ENCODE data around the gene OBSL1. TPM values are rescaled to one million over a fixed set of nuclear protein-coding genes. Genes with fewer than 3 reads are reported as not detected.

Gene OBSL1
- total and polyA plus RNA-seq, 10 of the 15 experiments (the other 5 are each of a cell fraction or from before 2014, with no cell fraction given): 0.14 to 0.77 TPM; not detected in 8

GRCh38 chr2:219549619-219550018, 21.7 kb downstream of the OBSL1 start:
- no TSS peak for BruUV-seq (replicated peaks)
- WGBS (ENCODE audit: insufficient coverage, insufficient replicate concordance, low lambda C conversion rate, missing lambda C conversion rate): 32% methylated on average over 9 of the region's 9 CpGs
- POLR2A ChIA-PET: no interaction called here
- Histone ChIP-seq H4K20me1 (ENCODE audit: control insufficient read depth, insufficient read depth) (no peaks in the 10 kb centered on the region; the same call in 1 of the 2 replicates), H3K4me1 (ENCODE audit: control insufficient read depth, insufficient read depth, low read length) (no peaks in the 10 kb centered on the region; the same call in 1 of the 2 replicates), H3K9ac (ENCODE audit: control insufficient read depth, insufficient read depth, low read length) (no peak overlapping the region), H2AFZ (ENCODE audit: control insufficient read depth, low read depth, low read length) (no peak overlapping the region), H3K36me3 (ENCODE audit: control insufficient read depth in 2 of 2, insufficient read depth in 2 of 2, low read length in 1 of 2) (no peaks in the 10 kb centered on the region), H3K79me2 (ENCODE audit: control insufficient read depth, insufficient read depth, low read length) (no peaks in the 10 kb centered on the region), H3K27me3 (replicated peaks in 1 of 2; ENCODE audit: control insufficient read depth in 2 of 2, insufficient read depth in 2 of 2, low read length in 1 of 2) (peaks cover 8% of the 10 kb centered on the region in 2 experiments), H3K4me2 (ENCODE audit: control insufficient read depth, insufficient read depth) (no peak overlapping the region), H3K27ac (ENCODE audit: control insufficient read depth, insufficient read depth) (no peak overlapping the region), H3K9me3 (replicated peaks; ENCODE audit: control insufficient read depth, insufficient read depth, low read length) (no peaks in the 10 kb centered on the region; the same call in 2 of the 3 replicates), H3K4me3 (no peak overlapping the region)
- no peak for DNase-seq (ENCODE audit: low read depth, low spot score)
- SMC1A ChIA-PET (ENCODE audit: uncharacterized antibody, unreplicated experiment): no interaction called here
- no peak for FAIRE-seq
- RAD21 ChIA-PET (ENCODE audit: unreplicated experiment): no interaction called here
- no peak for TF ChIP-seq EP300 (IDR thresholded peaks at IDR 0.05; ENCODE audit: borderline replicate concordance in 1 of 2, control insufficient read depth in 1 of 2, low read depth in 2 of 2, low read length in 2 of 2)
- no peak for TF ChIP-seq SIN3A (IDR thresholded peaks at IDR 0.05; ENCODE audit: low read depth, low read length)
- TF ChIP-seq ELK1 (IDR thresholded peaks at IDR 0.05; ENCODE audit: low read depth, low read length): no peak
- no peak for TF ChIP-seq STAT3 (IDR thresholded peaks at IDR 0.05; ENCODE audit: low read depth, low read length)
- no peak for TF ChIP-seq FOXM1 (IDR thresholded peaks at IDR 0.05; ENCODE audit: low read depth, low read length)
- TF ChIP-seq FOXK2 (IDR thresholded peaks at IDR 0.05): no peak
- no peak for TF ChIP-seq RBBP5 (conservative IDR thresholded peaks at IDR 0.05)
- TF ChIP-seq MEF2B (IDR thresholded peaks at IDR 0.05; ENCODE audit: partially characterized antibody, poor library complexity, severe bottlenecking): no peak
- ATAC-seq: no peak
- intact Hi-C loops (cut with micrococcal nuclease; ENCODE audit: unreplicated experiment) (no loop called here), in situ Hi-C loops (cut with MboI) (no loop called here)
- CTCF ChIA-PET: interaction anchor here (2.2 kb wide), 1 partner anchor 11 kb away, joined by 6 read pairs; no protein-coding TSS in a partner anchor
